ENCODE measurements around the gene RANBP9. TPM values are rescaled to one million over a fixed set of nuclear protein-coding genes. Genes with fewer than 3 reads are reported as not detected.
A peak's percentile ranks its signal among the peaks of the same experiment; 100 is the strongest.

Gene RANBP9
- total and polyA plus RNA-seq, 9 of the 15 experiments (the other 6 are each of a cell fraction or from before 2014, with no cell fraction given) = 27.5 to 130 (median 61.5) TPM

DNA sequence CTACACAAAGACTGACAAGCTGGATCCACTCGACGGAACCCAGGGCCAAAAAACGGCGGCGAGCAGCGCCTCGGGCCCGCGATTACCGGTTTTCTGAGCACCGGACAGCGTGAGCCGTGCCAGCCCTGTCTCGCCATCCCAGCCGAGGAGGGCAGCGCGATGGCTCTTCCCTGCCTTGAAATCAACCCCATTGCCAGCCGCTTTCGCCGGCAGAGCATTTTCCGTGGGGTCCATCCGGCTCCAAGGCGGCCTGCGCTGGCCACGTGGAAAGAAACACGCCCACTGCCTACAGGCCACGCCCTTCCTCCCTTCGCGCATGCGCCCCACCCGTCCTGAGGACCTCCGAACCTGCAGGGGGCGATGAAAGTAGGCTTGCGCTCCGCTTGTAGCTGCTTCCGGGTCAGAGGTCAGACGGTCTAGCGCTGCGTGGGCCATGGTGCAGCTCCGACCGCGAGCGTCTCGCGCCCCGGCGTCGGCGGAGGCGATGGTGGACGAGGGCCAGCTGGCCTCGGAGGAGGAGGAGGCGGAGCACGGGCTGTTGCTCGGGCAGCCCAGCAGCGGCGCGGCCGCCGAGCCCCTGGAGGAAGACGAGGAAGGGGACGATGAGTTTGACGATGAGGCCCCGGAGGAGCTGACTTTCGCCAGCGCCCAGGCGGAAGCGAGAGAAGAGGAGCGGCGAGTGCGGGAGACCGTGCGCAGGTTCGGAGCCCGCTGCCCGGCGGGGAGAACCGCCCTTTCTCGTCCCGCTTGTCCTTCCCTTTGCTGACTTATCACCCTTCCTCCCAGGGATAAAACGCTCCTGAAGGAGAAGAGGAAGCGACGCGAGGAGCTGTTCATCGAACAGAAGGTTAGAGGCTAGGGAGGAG is 96.5 kb downstream of the RANBP9 start, which contains the start of gene NOL7 (continued):
- TF ChIP-seq, protein P1, sequence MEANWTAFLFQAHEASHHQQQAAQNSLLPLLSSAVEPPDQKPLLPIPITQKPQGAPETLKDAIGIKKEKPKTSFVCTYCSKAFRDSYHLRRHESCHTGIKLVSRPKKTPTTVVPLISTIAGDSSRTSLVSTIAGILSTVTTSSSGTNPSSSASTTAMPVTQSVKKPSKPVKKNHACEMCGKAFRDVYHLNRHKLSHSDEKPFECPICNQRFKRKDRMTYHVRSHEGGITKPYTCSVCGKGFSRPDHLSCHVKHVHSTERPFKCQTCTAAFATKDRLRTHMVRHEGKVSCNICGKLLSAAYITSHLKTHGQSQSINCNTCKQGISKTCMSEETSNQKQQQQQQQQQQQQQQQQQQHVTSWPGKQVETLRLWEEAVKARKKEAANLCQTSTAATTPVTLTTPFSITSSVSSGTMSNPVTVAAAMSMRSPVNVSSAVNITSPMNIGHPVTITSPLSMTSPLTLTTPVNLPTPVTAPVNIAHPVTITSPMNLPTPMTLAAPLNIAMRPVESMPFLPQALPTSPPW (CRISPR knock-in tag; IDR thresholded peaks at IDR 0.05) = no peak; the same call in 1 of the 2 replicates
- TF ChIP-seq, protein P2, sequence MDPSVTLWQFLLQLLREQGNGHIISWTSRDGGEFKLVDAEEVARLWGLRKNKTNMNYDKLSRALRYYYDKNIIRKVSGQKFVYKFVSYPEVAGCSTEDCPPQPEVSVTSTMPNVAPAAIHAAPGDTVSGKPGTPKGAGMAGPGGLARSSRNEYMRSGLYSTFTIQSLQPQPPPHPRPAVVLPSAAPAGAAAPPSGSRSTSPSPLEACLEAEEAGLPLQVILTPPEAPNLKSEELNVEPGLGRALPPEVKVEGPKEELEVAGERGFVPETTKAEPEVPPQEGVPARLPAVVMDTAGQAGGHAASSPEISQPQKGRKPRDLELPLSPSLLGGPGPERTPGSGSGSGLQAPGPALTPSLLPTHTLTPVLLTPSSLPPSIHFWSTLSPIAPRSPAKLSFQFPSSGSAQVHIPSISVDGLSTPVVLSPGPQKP (CRISPR knock-in tag; IDR thresholded peaks at IDR 0.05) = no peak
- TF ChIP-seq KHSRP (IDR thresholded peaks at IDR 0.05) = no peak
- TF ChIP-seq PHB (CRISPR knock-in tag; IDR thresholded peaks at IDR 0.05) = peak; percentile 82; the same call in 1 of the 2 replicates
- TF ChIP-seq, protein P3, sequence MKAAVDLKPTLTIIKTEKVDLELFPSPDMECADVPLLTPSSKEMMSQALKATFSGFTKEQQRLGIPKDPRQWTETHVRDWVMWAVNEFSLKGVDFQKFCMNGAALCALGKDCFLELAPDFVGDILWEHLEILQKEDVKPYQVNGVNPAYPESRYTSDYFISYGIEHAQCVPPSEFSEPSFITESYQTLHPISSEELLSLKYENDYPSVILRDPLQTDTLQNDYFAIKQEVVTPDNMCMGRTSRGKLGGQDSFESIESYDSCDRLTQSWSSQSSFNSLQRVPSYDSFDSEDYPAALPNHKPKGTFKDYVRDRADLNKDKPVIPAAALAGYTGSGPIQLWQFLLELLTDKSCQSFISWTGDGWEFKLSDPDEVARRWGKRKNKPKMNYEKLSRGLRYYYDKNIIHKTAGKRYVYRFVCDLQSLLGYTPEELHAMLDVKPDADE (conservative IDR thresholded peaks at IDR 0.05; ENCODE audit: control insufficient read depth, low read depth, low read length) = peak; percentile 91
- peak; percentile 95 for TF ChIP-seq HDAC2 (IDR thresholded peaks at IDR 0.05)
- TF ChIP-seq ZEB2 (IDR thresholded peaks at IDR 0.05) = no peak
- no peak for TF ChIP-seq PHF21A (IDR thresholded peaks at IDR 0.05; ENCODE audit: borderline replicate concordance, low read depth)
- TF ChIP-seq, protein P4, sequence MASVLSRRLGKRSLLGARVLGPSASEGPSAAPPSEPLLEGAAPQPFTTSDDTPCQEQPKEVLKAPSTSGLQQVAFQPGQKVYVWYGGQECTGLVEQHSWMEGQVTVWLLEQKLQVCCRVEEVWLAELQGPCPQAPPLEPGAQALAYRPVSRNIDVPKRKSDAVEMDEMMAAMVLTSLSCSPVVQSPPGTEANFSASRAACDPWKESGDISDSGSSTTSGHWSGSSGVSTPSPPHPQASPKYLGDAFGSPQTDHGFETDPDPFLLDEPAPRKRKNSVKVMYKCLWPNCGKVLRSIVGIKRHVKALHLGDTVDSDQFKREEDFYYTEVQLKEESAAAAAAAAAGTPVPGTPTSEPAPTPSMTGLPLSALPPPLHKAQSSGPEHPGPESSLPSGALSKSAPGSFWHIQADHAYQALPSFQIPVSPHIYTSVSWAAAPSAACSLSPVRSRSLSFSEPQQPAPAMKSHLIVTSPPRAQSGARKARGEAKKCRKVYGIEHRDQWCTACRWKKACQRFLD (CRISPR knock-in tag; IDR thresholded peaks at IDR 0.05) = no peak
- TF ChIP-seq, protein P5, sequence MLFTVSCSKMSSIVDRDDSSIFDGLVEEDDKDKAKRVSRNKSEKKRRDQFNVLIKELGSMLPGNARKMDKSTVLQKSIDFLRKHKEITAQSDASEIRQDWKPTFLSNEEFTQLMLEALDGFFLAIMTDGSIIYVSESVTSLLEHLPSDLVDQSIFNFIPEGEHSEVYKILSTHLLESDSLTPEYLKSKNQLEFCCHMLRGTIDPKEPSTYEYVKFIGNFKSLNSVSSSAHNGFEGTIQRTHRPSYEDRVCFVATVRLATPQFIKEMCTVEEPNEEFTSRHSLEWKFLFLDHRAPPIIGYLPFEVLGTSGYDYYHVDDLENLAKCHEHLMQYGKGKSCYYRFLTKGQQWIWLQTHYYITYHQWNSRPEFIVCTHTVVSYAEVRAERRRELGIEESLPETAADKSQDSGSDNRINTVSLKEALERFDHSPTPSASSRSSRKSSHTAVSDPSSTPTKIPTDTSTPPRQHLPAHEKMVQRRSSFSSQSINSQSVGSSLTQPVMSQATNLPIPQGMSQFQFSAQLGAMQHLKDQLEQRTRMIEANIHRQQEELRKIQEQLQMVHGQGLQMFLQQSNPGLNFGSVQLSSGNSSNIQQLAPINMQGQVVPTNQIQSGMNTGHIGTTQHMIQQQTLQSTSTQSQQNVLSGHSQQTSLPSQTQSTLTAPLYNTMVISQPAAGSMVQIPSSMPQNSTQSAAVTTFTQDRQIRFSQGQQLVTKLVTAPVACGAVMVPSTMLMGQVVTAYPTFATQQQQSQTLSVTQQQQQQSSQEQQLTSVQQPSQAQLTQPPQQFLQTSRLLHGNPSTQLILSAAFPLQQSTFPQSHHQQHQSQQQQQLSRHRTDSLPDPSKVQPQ (CRISPR knock-in tag; IDR thresholded peaks at IDR 0.05; ENCODE audit: borderline replicate concordance) = 0 out of 2 replicates have a peak, but pooled peaks have one; percentile 59
- TF ChIP-seq JUNB (CRISPR knock-in tag; conservative IDR thresholded peaks at IDR 0.05) = no peak
- no peak for TF ChIP-seq NFIX (CRISPR knock-in tag; IDR thresholded peaks at IDR 0.05; ENCODE audit: low read depth)
- no peak for TF ChIP-seq ZNF780A (CRISPR knock-in tag; IDR thresholded peaks at IDR 0.05)
- TF ChIP-seq, protein P6, sequence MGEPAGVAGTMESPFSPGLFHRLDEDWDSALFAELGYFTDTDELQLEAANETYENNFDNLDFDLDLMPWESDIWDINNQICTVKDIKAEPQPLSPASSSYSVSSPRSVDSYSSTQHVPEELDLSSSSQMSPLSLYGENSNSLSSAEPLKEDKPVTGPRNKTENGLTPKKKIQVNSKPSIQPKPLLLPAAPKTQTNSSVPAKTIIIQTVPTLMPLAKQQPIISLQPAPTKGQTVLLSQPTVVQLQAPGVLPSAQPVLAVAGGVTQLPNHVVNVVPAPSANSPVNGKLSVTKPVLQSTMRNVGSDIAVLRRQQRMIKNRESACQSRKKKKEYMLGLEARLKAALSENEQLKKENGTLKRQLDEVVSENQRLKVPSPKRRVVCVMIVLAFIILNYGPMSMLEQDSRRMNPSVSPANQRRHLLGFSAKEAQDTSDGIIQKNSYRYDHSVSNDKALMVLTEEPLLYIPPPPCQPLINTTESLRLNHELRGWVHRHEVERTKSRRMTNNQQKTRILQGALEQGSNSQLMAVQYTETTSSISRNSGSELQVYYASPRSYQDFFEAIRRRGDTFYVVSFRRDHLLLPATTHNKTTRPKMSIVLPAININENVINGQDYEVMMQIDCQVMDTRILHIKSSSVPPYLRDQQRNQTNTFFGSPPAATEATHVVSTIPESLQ (CRISPR knock-in tag; IDR thresholded peaks at IDR 0.05) = peak; percentile 99
- TF ChIP-seq FOS (IDR thresholded peaks at IDR 0.05; ENCODE audit: extremely low read depth, insufficient read length) = no peak
- peak; percentile 57; the same call in 1 of the 2 replicates for TF ChIP-seq ZNF12 (CRISPR knock-in tag; IDR thresholded peaks at IDR 0.05)

Data from K562 (cell line).